ENCODE measurements around the gene MAGEB17. TPM values are rescaled to one million over a fixed set of nuclear protein-coding genes. Genes with fewer than 3 reads are reported as not detected.

MAGEB17 gene
- total RNA-seq, 1 experiment from 2014 or later = not detected

DNA sequence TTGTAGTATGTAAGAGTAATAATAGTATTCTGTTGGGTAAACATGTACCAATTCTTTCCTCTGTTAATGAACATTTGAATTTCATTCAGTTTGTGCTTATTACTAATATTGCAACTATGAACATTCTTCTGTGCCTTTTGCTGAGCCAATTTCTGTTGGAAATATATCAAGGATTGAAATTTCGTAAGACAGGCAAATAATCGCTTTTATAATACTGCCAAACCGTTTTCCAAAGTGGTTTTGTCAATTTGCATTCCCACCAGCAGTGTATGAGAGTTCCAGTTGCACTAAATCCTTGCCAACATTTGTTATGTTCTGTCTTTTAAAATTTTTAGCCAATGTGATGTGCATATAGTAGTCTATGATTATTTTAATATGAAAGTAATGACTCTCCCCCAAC, 38.6 kb downstream of the MAGEB17 start:
- Histone ChIP-seq H3K4me2 (ENCODE audit: low read length) (no peak overlapping the region), H3K4me1 (ENCODE audit: control insufficient read depth in 1 of 2, insufficient read depth in 2 of 2, low read length in 2 of 2) (peaks cover 0 to 3% of the 10 kb centered on the region in 2 experiments; a peak in 1 of 4 replicates), H3K4me3 (replicated peaks in 1 of 2; ENCODE audit: low read depth in 1 of 2, low read length in 2 of 2) (no peak overlapping the region), H3K27me3 (ENCODE audit: insufficient read depth, low read length) (no peaks in the 10 kb centered on the region), H3K27ac (ENCODE audit: low read depth, low read length) (no peak overlapping the region), H2AFZ (ENCODE audit: low read depth, low read length, poor library complexity, severe bottlenecking) (no peak overlapping the region), H3K9ac (ENCODE audit: low read length) (no peak overlapping the region), H4K20me1 (ENCODE audit: insufficient read depth) (no peaks in the 10 kb centered on the region), H3K9me2 (ENCODE audit: insufficient read depth) (no peaks in the 10 kb centered on the region), H3K79me2 (ENCODE audit: insufficient read depth, low read length) (no peaks in the 10 kb centered on the region), H3K9me3 (ENCODE audit: control insufficient read depth in 1 of 2, insufficient read depth in 1 of 2, low read depth in 1 of 2, low read length in 2 of 2) (no peaks in the 10 kb centered on the region), H3K36me3 (ENCODE audit: control insufficient read depth in 1 of 2, insufficient read depth in 2 of 2, low read length in 2 of 2) (no peaks in the 10 kb centered on the region)
- ChIA-PET RAD21 (ENCODE audit: low non-redundant PET in 1 of 2, low total read pairs in 2 of 2, uncharacterized antibody in 2 of 2, unreplicated experiment in 2 of 2) (no interaction called here), CTCF (no interaction called here), POLR2A (no interaction called here)
- ATAC-seq (no peak), DNase-seq (ENCODE audit: low read depth, low spot score) (no peak)
- intact Hi-C loops (cut with micrococcal nuclease) = no loop called here
- BruUV-seq (replicated peaks) = no TSS peak
- TF ChIP-seq CTCF (IDR thresholded peaks at IDR 0.05 in 2 of 3, conservative IDR thresholded peaks at IDR 0.05 in 1 of 3; ENCODE audit: borderline replicate concordance in 1 of 3, insufficient read depth in 1 of 3, low read depth in 2 of 3, low read length in 2 of 3) = no peak
- no peak for TF ChIP-seq TCF7L2 (IDR thresholded peaks at IDR 0.05; ENCODE audit: borderline replicate concordance, extremely low read depth, insufficient read depth, insufficient read length)
- TF ChIP-seq SRF (IDR thresholded peaks at IDR 0.05; ENCODE audit: low read depth) = no peak
- no peak for TF ChIP-seq CBX3 (IDR thresholded peaks at IDR 0.05; ENCODE audit: low read depth)
- TF ChIP-seq FOSL1 (IDR thresholded peaks at IDR 0.05; ENCODE audit: low read depth) = no peak
- TF ChIP-seq MAX (IDR thresholded peaks at IDR 0.05) = no peak
- TF ChIP-seq YY1 (IDR thresholded peaks at IDR 0.05; ENCODE audit: extremely low read depth, insufficient replicate concordance, low read depth, low read length) = no peak
- TF ChIP-seq POLR2A (IDR thresholded peaks at IDR 0.05; ENCODE audit: borderline replicate concordance, extremely low read depth, insufficient read depth, insufficient read length) = no peak
- no peak for TF ChIP-seq ATF3 (IDR thresholded peaks at IDR 0.05)

All from HCT116 (cell line).